Activated CD4-positive, alpha-beta T cell treated with anti-CD3 and anti-CD28 coated beads for 1 hour (primary cell): ENCODE measurements around the gene APH1B.

ENCODE experiments used
- DNase-seq: peaks from one replicate; pipeline ENCODE4 v3.0.0-alpha.2; 2020

Gene APH1B

GRCh38 chr15:63354821-63355650, 77.6 kb downstream of the APH1B start:
- DNase-seq, result no peak

GRCh38 chr15:63357061-63357460, 79.7 kb downstream of the APH1B start:
- DNase-seq, result no peak

DNA sequence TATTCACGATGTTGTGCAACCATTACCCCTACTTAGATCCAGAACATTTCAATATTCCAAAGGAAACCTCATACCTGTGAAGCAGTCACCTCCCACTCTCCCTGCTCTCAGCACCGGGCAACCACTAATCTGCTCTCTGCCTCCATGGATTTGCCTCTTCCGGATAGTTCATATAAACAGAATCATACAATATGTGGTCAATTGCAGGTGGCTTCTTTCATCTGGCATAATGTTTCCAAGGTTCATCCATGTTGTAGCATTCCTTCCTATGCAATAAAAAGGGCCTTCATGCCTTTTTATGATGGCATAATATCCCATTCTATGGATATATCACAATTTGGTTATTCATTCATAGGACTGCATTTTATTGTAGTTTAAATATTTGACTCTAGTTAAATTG, 80.3 kb downstream of the APH1B start:
- no peak for DNase-seq

DNA sequence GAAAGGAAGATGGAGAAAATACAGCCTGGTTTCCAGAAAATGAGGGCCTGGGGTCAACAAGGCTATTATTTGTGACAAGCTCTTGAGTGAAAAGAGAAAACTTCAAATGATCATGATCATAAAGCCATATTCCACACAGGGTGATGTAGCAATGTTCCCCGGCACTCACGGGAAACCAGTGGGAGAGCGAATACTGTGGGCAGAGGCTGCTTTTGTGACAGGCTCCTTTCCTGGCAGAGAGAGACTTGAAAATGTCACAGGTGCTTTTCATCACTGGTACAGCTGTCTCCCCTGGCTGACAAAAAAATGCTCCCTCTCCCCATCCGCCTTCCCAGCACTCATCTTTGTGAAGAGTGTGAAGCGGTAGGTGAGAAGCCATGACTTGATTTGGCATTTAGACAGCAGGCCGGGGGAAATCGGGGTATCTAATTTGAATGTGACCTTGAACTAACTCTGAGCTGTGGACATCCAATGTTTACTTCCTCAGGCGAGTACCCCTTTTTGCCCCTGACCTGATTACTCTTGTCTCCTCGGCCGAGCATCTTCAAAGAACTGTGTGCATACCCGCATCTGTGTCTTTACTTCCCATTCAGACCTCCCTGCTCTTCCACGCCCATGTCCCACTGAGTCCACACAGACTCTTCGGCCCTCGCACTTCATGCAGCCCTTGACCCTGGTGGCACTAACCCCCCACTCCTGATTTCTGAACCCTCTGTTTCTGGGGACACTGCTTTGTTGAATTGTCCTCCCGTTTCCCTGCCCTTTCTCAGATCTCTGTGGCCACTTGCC, 81.0 kb downstream of the APH1B start:
- no peak for DNase-seq
